T-helper 17 cell (primary cell): ENCODE data around the gene SH3D21. TPM values are rescaled to one million over a fixed set of nuclear protein-coding genes. Genes with fewer than 3 reads are reported as not detected.

ENCODE experiments used
- ATAC-seq: fragments of 150-1000 bp; cut with Tn5 transposase; 2 replicates; pipeline ENCODE4 v1.10.0; 2021; ENCODE audit warnings: mild to moderate bottlenecking, moderate library complexity
- DNase-seq, 3 donors: peaks; one replicate each; pipeline versions ENCODE4 v3.0.0 to v3.0.0-alpha.2; 2020 to 2021
- H3K9me3 ChIP-seq: one replicate; pipeline ENCODE4 v1.7.0; 2013; ENCODE audit warnings: low read length, mild to moderate bottlenecking; ENCODE audit not compliant: control insufficient read depth, poor library complexity, severe bottlenecking
- H3K27ac Mint-ChIP-seq: one replicate; pipeline ENCODE4 v1.8.0; 2022; ENCODE audit warnings: mild to moderate bottlenecking, moderate library complexity, mixed read lengths
- H3K27me3 Mint-ChIP-seq: one replicate; pipeline ENCODE4 v1.8.0; 2022; ENCODE audit warnings: mixed read lengths
- H3K36me3 Mint-ChIP-seq: one replicate; pipeline ENCODE4 v1.8.0; 2022; ENCODE audit warnings: low read depth, mixed read lengths
- H3K4me1 Mint-ChIP-seq: one replicate; pipeline ENCODE4 v1.8.0; 2022; ENCODE audit warnings: mild to moderate bottlenecking, mixed read lengths
- H3K4me3 Mint-ChIP-seq: one replicate; pipeline ENCODE4 v1.8.0; 2022; ENCODE audit warnings: mild to moderate bottlenecking, moderate library complexity, mixed read lengths
- total RNA-seq, 4 donors: library from RNA in 2 of 4; stranded (reverse) in 2 of 4; gene quantifications; one replicate each; pipeline ENCODE4 v1.2.3 and lab custom pipeline; 2022 to 2026

Gene SH3D21
- total RNA-seq, 2 donors from 2014 or later = 1.4 to 1.9 TPM

DNA sequence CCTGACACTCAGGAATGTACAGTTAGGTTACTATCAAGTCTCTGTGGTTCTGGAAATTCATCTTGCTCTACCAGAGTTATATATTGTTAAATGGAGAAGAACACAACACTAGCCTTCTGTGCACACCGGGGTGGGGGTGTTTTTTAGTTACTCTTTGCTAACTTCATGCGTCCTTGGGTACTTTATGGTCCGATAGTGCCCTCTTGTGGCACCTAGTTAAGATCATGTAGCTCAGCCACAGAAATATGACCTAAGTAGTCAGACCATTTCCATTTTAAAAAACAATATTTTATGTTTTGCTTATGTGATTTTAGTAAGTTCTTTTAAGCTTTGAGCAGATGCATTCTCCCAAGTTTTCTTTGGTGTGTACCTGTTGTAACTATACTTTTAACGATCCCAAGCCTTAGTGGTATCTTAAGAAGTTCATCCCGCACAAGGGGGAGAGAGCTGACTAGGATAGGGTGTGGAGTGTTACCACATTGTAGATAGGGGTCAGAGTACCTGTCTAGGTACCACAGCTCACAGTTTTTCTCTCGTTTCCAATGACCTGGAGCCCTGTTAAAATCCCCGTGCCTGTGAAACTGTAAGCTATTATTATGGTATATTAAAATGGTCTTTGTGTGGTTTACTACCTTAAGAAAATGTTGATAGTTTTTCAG, 20.6 kb upstream of the SH3D21 start:
- peak; percentile 97 for ATAC-seq
- Mint-ChIP-seq H3K27ac (peak overlapping the region; percentile 71), H3K4me3 (no peak overlapping the region), H3K36me3 (peaks cover 8% of the 10 kb centered on the region), H3K27me3 (no peaks in the 10 kb centered on the region), H3K4me1 (peaks cover 12% of the 10 kb centered on the region)
- DNase-seq = peak; percentile 26 to 59 (median 40)
- H3K9me3 ChIP-seq = no peaks in the 10 kb centered on the region

- Mint-ChIP-seq H3K4me3 (no peak overlapping the region), H3K36me3 (peaks cover 8% of the 10 kb centered on the region), H3K4me1 (peaks cover 12% of the 10 kb centered on the region), H3K27me3 (no peaks in the 10 kb centered on the region), H3K27ac (peak overlapping the region; percentile 71)
- ATAC-seq (no peak), DNase-seq (no peak)
- no peaks in the 10 kb centered on the region for H3K9me3 ChIP-seq
These were observed 19.4 kb upstream of the SH3D21 start for GRCh38 chr1:36286802-36287201.

- ATAC-seq (no peak), DNase-seq (no peak)
- no peaks in the 10 kb centered on the region for H3K27me3 Mint-ChIP-seq
- peaks cover 6% of the 10 kb centered on the region for H3K36me3 Mint-ChIP-seq
- H3K4me1 Mint-ChIP-seq = peaks cover 10% of the 10 kb centered on the region
- H3K27ac Mint-ChIP-seq = no peak overlapping the region
- H3K4me3 Mint-ChIP-seq = no peak overlapping the region
- no peaks in the 10 kb centered on the region for H3K9me3 ChIP-seq
These were observed 18.6 kb upstream of the SH3D21 start for GRCh38 chr1:36287595-36287994.

GRCh38 chr1:36295390-36295789, 10.8 kb upstream of the SH3D21 start:
- H3K4me1 Mint-ChIP-seq = peaks cover 4% of the 10 kb centered on the region
- no peaks in the 10 kb centered on the region for H3K9me3 ChIP-seq
- no peak for DNase-seq
- ATAC-seq = no peak
- peaks cover 6% of the 10 kb centered on the region for H3K36me3 Mint-ChIP-seq
- H3K4me3 Mint-ChIP-seq = no peak overlapping the region
- no peak overlapping the region for H3K27ac Mint-ChIP-seq
- H3K27me3 Mint-ChIP-seq = no peaks in the 10 kb centered on the region

DNA sequence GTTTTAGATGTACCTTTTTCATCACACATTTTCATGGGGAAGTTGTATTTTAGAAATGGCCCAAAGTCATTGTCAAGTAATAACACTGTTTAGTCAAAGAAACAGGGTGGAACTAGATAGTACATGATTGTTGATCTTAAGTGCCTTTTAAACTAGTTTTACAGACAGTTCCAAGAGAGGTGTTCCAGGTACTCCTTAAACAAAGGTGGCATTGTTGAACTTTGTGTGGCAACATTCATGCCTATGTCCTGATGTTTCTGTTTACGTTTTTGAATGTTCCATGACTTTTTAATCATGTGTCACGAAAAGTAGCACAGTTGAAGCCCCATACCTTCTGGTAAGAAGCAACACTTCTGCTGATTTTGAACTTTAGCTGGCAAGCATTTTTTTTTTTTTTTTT, 9.1 kb upstream of the SH3D21 start:
- H3K4me1 Mint-ChIP-seq = peaks cover 7% of the 10 kb centered on the region
- ATAC-seq (no peak), DNase-seq (no peak)
- H3K27ac Mint-ChIP-seq = no peak overlapping the region
- H3K27me3 Mint-ChIP-seq = no peaks in the 10 kb centered on the region
- H3K36me3 Mint-ChIP-seq = peaks cover 10% of the 10 kb centered on the region
- H3K9me3 ChIP-seq = no peaks in the 10 kb centered on the region
- H3K4me3 Mint-ChIP-seq = no peak overlapping the region

DNA sequence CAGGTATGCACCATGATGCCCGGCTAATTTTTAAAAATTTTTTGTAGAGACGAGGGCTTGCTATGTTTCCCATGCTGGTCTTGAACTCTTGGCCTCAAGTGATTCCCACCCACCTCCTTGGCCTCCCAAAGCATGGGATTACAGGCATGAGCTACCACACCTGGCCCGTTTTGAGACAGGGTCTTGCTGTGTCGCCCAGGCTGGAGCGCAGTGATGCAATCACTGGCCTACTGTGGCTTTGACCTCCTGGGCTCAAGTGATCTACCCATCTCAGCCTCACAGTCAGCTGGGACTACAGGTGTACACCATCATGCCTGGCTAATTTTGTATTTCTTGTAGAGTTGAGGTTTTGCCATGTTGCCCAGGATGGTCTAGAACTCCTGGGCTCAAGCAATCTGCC, 7.5 kb upstream of the SH3D21 start:
- H3K9me3 ChIP-seq = no peaks in the 10 kb centered on the region
- Mint-ChIP-seq H3K4me3 (no peak overlapping the region), H3K27ac (peak overlapping the region; percentile 41), H3K36me3 (peaks cover 6% of the 10 kb centered on the region), H3K27me3 (no peaks in the 10 kb centered on the region), H3K4me1 (peaks cover 7% of the 10 kb centered on the region)
- ATAC-seq (no peak), DNase-seq (no peak)

- Mint-ChIP-seq H3K4me3 (no peak overlapping the region), H3K4me1 (peaks cover 7% of the 10 kb centered on the region), H3K27me3 (no peaks in the 10 kb centered on the region), H3K36me3 (peaks cover 6% of the 10 kb centered on the region), H3K27ac (peak overlapping the region; percentile 41)
- H3K9me3 ChIP-seq = no peaks in the 10 kb centered on the region
- peak; percentile 23 for ATAC-seq
- DNase-seq = no peak
These were observed 5.6 kb upstream of the SH3D21 start for GRCh38 chr1:36300526-36300925.

- H3K27ac Mint-ChIP-seq = no peak overlapping the region
- no peaks in the 10 kb centered on the region for H3K9me3 ChIP-seq
- H3K4me3 Mint-ChIP-seq = no peak overlapping the region
- peaks cover 7% of the 10 kb centered on the region for H3K4me1 Mint-ChIP-seq
- ATAC-seq (no peak), DNase-seq (no peak)
- peaks cover 6% of the 10 kb centered on the region for H3K36me3 Mint-ChIP-seq
- H3K27me3 Mint-ChIP-seq = no peaks in the 10 kb centered on the region
These were observed 4.9 kb upstream of the SH3D21 start for GRCh38 chr1:36301220-36301619.

- DNase-seq (no peak), ATAC-seq (no peak)
- Mint-ChIP-seq H3K36me3 (peaks cover 6% of the 10 kb centered on the region), H3K4me3 (no peak overlapping the region), H3K27ac (peak overlapping the region; percentile 14), H3K4me1 (peaks cover 14% of the 10 kb centered on the region), H3K27me3 (no peaks in the 10 kb centered on the region)
- no peaks in the 10 kb centered on the region for H3K9me3 ChIP-seq
These were observed 2.9 kb upstream of the SH3D21 start for GRCh38 chr1:36303244-36303643.

GRCh38 chr1:36303650-36304360, 2.4 kb upstream of the SH3D21 start:
- H3K4me3 Mint-ChIP-seq = no peak overlapping the region

DNA sequence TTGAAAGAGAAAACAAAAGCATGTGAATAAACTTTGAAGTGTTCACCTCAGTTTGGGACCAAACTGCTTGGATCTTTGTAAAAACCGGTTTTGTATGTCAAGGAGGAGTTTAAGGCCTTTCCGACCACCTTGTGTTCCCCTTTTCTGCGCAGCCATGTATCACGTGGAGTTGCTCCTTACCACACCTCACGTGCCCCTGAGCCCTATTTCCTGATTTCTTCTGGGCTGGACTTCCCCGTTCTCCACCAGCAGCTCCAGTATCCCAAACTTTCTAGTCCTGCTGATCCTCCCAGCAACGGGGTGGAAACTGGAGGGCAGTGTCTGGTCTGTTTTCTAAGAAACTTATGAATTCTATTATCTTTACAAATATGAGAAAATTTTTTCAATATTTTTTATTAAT, 1.6 kb upstream of the SH3D21 start:
- DNase-seq (no peak), ATAC-seq (no peak)
- Mint-ChIP-seq H3K4me3 (no peak overlapping the region), H3K27me3 (no peaks in the 10 kb centered on the region), H3K27ac (no peak overlapping the region), H3K4me1 (peaks cover 14% of the 10 kb centered on the region), H3K36me3 (peaks cover 6% of the 10 kb centered on the region)
- no peaks in the 10 kb centered on the region for H3K9me3 ChIP-seq

More at GRCh38 chr1:36303650-36304360, 2.4 kb upstream of the SH3D21 start:
- no peak for ATAC-seq
- DNase-seq = no peak
- Mint-ChIP-seq H3K4me1 (peaks cover 14% of the 10 kb centered on the region), H3K36me3 (peaks cover 6% of the 10 kb centered on the region), H3K27ac (peak overlapping the region; percentile 14), H3K27me3 (no peaks in the 10 kb centered on the region)
- H3K9me3 ChIP-seq = no peaks in the 10 kb centered on the region

- no peak for ATAC-seq
- Mint-ChIP-seq H3K27ac (peak overlapping the region; percentile 51), H3K36me3 (peaks cover 4% of the 10 kb centered on the region), H3K4me1 (peaks cover 10% of the 10 kb centered on the region), H3K27me3 (no peaks in the 10 kb centered on the region), H3K4me3 (peak overlapping the region; percentile 97)
- no peak for DNase-seq
- H3K9me3 ChIP-seq = no peaks in the 10 kb centered on the region
These were observed 926 bp upstream of the SH3D21 start for GRCh38 chr1:36304970-36305914.

GRCh38 chr1:36305915-36306209, 306 bp upstream of the SH3D21 start:
- Mint-ChIP-seq H3K27me3 (no peaks in the 10 kb centered on the region), H3K36me3 (peaks cover 4% of the 10 kb centered on the region), H3K4me3 (peak overlapping the region; percentile 97), H3K4me1 (peaks cover 7% of the 10 kb centered on the region), H3K27ac (peak overlapping the region; percentile 51)
- H3K9me3 ChIP-seq = no peaks in the 10 kb centered on the region
- ATAC-seq = no peak
- DNase-seq = no peak
